Parathyroid adenoma (tissue), 2 donors: Measurements from ENCODE around the gene CTNNA1.

Experiments
- H2AFZ ChIP-seq: fragments of 300-600 bp; sonication (generic); one replicate; pipeline ENCODE4 v1.7.0; 2017; ENCODE audit warnings: antibody characterized with exemption, mild to moderate bottlenecking
- H3K27ac ChIP-seq: fragments of 300-600 bp; sonication (generic); one replicate; pipeline ENCODE4 v1.7.0; 2017
- H3K27me3 ChIP-seq: fragments of 300-600 bp; sonication (generic); one replicate; pipeline ENCODE4 v1.7.0; 2017; ENCODE audit warnings: low read length; ENCODE audit not compliant: control insufficient read depth, insufficient read depth
- H3K36me3 ChIP-seq: fragments of 300-600 bp; sonication (generic); one replicate; pipeline ENCODE4 v1.7.0; 2017; ENCODE audit warnings: low read length; ENCODE audit not compliant: control insufficient read depth, insufficient read depth
- H3K4me1 ChIP-seq: fragments of 300-600 bp; sonication (generic); one replicate; pipeline ENCODE4 v1.7.0; 2017; ENCODE audit warnings: control low read depth
- H3K4me2 ChIP-seq: fragments of 300-600 bp; sonication (generic); one replicate; pipeline ENCODE4 v1.7.0; 2017; ENCODE audit warnings: low read length
- H3K4me3 ChIP-seq: fragments of 300-600 bp; sonication (generic); one replicate; pipeline ENCODE4 v1.7.0; 2017; ENCODE audit warnings: low read depth, low read length
- H3K79me2 ChIP-seq: fragments of 300-600 bp; sonication (generic); one replicate; pipeline ENCODE4 v1.7.0; 2017; ENCODE audit warnings: control low read depth
- H3K9ac ChIP-seq: fragments of 300-600 bp; sonication (generic); one replicate; pipeline ENCODE4 v1.7.0; 2017; ENCODE audit warnings: mild to moderate bottlenecking
- H3K9me3 ChIP-seq: fragments of 300-600 bp; sonication (generic); one replicate; pipeline ENCODE4 v1.7.0; 2017; ENCODE audit warnings: low read length; ENCODE audit not compliant: control insufficient read depth
- TF ChIP-seq, protein P1 (sequence below): fragments of 300-600 bp; sonication (generic); IDR thresholded peaks from one replicate; pipeline ENCODE4 v1.7.0; 2017; ENCODE audit warnings: antibody characterized with exemption, mild to moderate bottlenecking
- donor health status: primary hyperparathyroidism.

Gene CTNNA1

DNA sequence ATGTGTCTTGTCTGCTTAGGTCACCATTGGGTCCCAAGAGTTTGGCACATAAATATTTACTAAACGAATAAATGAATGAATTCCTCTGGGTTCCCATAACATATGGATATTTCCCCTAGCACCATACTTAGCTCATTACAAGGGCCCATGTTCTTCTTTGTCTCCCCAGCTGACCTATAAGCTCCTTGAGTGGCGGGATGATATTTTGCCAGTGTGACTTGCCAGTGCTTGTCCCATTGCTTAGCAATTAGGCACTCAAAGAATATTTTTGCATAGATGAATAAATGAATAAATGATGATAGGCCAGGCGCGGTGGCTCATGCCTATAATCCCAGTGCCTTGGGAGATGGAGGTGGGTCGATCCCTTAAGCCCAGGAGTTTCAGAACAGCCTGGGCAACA lies 16.9 kb upstream of the CTNNA1 start:
- no peak overlapping the region for H3K4me2 ChIP-seq
- H3K27ac ChIP-seq: no peak overlapping the region
- no peaks in the 10 kb centered on the region for H3K79me2 ChIP-seq
- H2AFZ ChIP-seq: no peak overlapping the region
- no peaks in the 10 kb centered on the region for H3K4me1 ChIP-seq
- no peaks in the 10 kb centered on the region for H3K9me3 ChIP-seq
- H3K36me3 ChIP-seq: no peaks in the 10 kb centered on the region
- no peak overlapping the region for H3K9ac ChIP-seq
- TF ChIP-seq, protein P1, sequence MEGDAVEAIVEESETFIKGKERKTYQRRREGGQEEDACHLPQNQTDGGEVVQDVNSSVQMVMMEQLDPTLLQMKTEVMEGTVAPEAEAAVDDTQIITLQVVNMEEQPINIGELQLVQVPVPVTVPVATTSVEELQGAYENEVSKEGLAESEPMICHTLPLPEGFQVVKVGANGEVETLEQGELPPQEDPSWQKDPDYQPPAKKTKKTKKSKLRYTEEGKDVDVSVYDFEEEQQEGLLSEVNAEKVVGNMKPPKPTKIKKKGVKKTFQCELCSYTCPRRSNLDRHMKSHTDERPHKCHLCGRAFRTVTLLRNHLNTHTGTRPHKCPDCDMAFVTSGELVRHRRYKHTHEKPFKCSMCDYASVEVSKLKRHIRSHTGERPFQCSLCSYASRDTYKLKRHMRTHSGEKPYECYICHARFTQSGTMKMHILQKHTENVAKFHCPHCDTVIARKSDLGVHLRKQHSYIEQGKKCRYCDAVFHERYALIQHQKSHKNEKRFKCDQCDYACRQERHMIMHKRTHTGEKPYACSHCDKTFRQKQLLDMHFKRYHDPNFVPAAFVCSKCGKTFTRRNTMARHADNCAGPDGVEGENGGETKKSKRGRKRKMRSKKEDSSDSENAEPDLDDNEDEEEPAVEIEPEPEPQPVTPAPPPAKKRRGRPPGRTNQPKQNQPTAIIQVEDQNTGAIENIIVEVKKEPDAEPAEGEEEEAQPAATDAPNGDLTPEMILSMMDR: no peak
- H3K27me3 ChIP-seq: no peaks in the 10 kb centered on the region
- H3K4me3 ChIP-seq: no peak overlapping the region

DNA sequence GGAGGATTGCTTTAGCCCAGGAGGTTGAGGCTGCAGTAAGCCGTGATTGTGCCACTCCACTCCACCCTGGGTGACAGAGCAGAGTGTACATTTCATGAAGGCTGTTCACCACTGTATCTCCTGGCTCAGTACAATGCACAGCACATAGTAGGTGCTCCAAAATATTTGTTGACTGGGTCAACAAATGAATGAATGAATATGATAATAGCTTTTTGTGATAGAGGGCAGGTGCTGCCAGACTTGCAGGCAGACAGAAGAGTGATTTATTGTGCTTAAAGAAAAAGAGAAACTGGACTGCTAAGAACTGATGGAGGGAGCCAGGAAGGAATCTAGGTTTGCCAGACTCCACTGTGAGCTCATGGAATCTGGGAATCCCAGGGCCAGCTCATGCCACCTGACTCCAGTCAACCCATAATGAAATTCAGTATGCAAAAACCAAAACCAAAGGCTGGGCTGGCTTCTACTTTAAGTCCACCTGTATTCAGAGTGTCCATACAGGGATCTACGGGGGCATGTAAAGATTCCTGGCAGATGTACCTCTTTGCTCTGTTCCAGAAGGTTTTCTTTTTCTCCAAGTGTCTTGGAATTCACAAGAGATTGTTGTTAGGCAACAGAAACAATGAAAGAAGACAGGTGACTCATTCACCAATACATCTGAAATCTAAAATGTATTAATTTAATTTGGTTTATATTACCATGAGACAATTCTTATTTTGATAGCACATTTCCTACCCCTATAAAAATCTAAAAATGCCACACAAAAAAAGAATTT lies 15.5 kb upstream of the CTNNA1 start:
- Histone ChIP-seq H3K4me1 (no peaks in the 10 kb centered on the region), H3K27me3 (no peaks in the 10 kb centered on the region), H3K9me3 (no peaks in the 10 kb centered on the region), H3K4me3 (no peak overlapping the region), H3K36me3 (no peaks in the 10 kb centered on the region), H2AFZ (no peak overlapping the region), H3K4me2 (no peak overlapping the region), H3K79me2 (no peaks in the 10 kb centered on the region), H3K9ac (no peak overlapping the region), H3K27ac (no peak overlapping the region)
- TF ChIP-seq, protein P1: no peak

DNA sequence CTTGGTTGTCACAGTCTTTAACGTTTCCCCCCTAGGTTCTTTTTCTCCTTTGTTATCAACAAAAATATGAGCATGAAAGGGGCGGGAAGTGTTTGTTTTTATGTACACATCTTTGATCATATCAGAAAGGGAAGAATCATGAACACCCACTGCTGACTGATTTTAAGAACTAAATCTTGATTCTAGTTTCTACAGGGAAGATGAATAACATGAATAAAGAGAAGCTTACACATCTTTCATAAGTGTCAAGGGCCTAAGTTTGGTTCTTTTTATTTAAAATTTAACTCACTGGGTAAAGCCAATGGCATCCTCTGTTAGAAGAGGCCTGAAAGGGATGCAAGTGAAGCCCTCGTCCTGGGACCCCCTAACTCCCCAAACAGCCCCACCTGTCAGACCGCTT lies 14.8 kb upstream of the CTNNA1 start:
- H2AFZ ChIP-seq: peak overlapping the region; percentile 13
- TF ChIP-seq, protein P1: no peak
- no peak overlapping the region for H3K4me3 ChIP-seq
- no peaks in the 10 kb centered on the region for H3K79me2 ChIP-seq
- no peaks in the 10 kb centered on the region for H3K9me3 ChIP-seq
- H3K9ac ChIP-seq: no peak overlapping the region
- no peak overlapping the region for H3K27ac ChIP-seq
- H3K36me3 ChIP-seq: no peaks in the 10 kb centered on the region
- no peaks in the 10 kb centered on the region for H3K27me3 ChIP-seq
- H3K4me1 ChIP-seq: no peaks in the 10 kb centered on the region
- no peak overlapping the region for H3K4me2 ChIP-seq

DNA sequence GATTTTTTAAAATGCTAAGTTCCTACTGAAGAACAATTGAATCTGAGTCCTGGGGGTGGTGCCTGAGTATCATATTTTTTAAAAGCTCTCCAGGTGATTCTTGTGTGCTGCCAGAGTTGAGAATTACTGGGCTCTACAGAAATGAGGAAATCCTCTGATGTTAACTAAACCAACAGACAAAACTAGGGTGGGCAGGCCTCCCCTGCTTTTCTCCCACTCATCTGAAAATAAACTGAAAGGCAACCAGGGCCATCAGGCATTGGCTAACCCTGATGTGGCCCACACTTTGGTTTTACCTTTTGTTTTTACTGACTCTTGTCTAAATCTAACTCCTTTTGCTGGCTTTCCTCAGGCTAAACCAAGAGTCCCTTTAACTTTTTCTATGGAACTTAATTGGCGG lies 13.3 kb upstream of the CTNNA1 start:
- Histone ChIP-seq H3K27ac (no peak overlapping the region), H3K79me2 (no peaks in the 10 kb centered on the region), H2AFZ (no peak overlapping the region), H3K27me3 (no peaks in the 10 kb centered on the region), H3K4me1 (no peaks in the 10 kb centered on the region), H3K9ac (no peak overlapping the region), H3K9me3 (no peaks in the 10 kb centered on the region), H3K4me2 (no peak overlapping the region), H3K36me3 (no peaks in the 10 kb centered on the region), H3K4me3 (no peak overlapping the region)
- TF ChIP-seq, protein P1: no peak

DNA sequence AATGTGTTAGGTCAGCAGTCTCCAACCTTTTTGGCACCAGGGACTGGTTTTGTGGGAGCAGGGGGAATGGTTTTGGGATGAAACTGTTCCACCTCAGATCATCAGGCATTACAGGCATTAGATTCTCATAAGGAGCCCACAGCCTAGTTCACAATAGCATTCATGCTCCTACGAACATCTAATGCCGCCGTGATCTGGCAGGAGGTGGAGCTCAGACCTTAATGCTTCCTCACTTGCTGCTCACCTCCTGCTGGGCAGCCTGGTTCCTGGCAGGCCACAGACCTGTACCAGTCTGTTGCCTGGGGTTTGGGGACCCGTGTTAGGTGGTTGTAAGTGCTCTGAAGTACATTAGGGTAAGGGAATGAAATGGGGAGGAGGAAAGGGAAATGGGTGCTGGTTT lies 9.7 kb upstream of the CTNNA1 start:
- no peaks in the 10 kb centered on the region for H3K36me3 ChIP-seq
- H3K79me2 ChIP-seq: no peaks in the 10 kb centered on the region
- no peaks in the 10 kb centered on the region for H3K4me1 ChIP-seq
- no peak overlapping the region for H3K27ac ChIP-seq
- H2AFZ ChIP-seq: no peak overlapping the region
- no peaks in the 10 kb centered on the region for H3K9me3 ChIP-seq
- H3K9ac ChIP-seq: no peak overlapping the region
- no peak overlapping the region for H3K4me2 ChIP-seq
- no peak overlapping the region for H3K4me3 ChIP-seq
- TF ChIP-seq, protein P1: no peak
- H3K27me3 ChIP-seq: no peaks in the 10 kb centered on the region
